CD4-positive, CD25-positive, alpha-beta regulatory T cell (primary cell): Measurements from ENCODE around the gene HMGA1. TPM values are rescaled to one million over a fixed set of nuclear protein-coding genes. Genes with fewer than 3 reads are reported as not detected.

Source experiments
- ATAC-seq, 2 donors: fragments of 150-1000 bp; cut with Tn5 transposase; one replicate each; pipeline ENCODE4 v1.10.0; 2021; ENCODE audit warnings: low read depth in 2 of 2, moderate number of reproducible peaks in 2 of 2, moderate library complexity in 1 of 2
- DNase-seq, 3 donors: peaks; one replicate each; pipeline versions ENCODE4 v3.0.0 to v3.0.0-alpha.2; 2012 to 2022; ENCODE audit warnings: mixed read lengths in 1 of 3
- H3K27ac ChIP-seq: one replicate; pipeline ENCODE4 v1.7.0; 2013; ENCODE audit warnings: mild to moderate bottlenecking, low read length; ENCODE audit not compliant: insufficient read depth, poor library complexity, severe bottlenecking
- H3K27me3 ChIP-seq: one replicate; pipeline ENCODE4 v1.7.0; 2013; ENCODE audit warnings: low read length; ENCODE audit not compliant: control insufficient read depth, insufficient read depth
- H3K36me3 ChIP-seq: one replicate; pipeline ENCODE4 v1.7.0; 2013; ENCODE audit warnings: mild to moderate bottlenecking, low read length, moderate library complexity; ENCODE audit not compliant: control insufficient read depth, insufficient read depth
- H3K4me1 ChIP-seq: 2 replicates; pipeline ENCODE4 v1.7.0; 2013; ENCODE audit warnings: mild to moderate bottlenecking, low read length; ENCODE audit not compliant: insufficient read depth, control insufficient read depth, poor library complexity, severe bottlenecking
- H3K4me3 ChIP-seq: one replicate; pipeline ENCODE4 v1.7.0; 2013; ENCODE audit warnings: low read depth, mild to moderate bottlenecking, low read length, moderate library complexity
- H3K9me3 ChIP-seq, 2 experiments: 1 replicate in 1 of 2; 2 replicates in 1 of 2; pipeline ENCODE4 v1.7.0; 2013; ENCODE audit warnings: low read length in 2 of 2, mild to moderate bottlenecking in 1 of 2, moderate library complexity in 1 of 2; ENCODE audit not compliant: control insufficient read depth in 2 of 2
- H3K27ac Mint-ChIP-seq, 3 donors: one replicate each; pipeline ENCODE4 v1.8.0; 2020 to 2022; ENCODE audit warnings: mild to moderate bottlenecking in 3 of 3, mixed read lengths in 3 of 3, moderate library complexity in 2 of 3
- H3K27me3 Mint-ChIP-seq: one replicate; pipeline ENCODE4 v1.8.0; 2022; ENCODE audit warnings: mild to moderate bottlenecking, mixed read lengths
- H3K36me3 Mint-ChIP-seq: one replicate; pipeline ENCODE4 v1.8.0; 2020; ENCODE audit warnings: mixed read lengths
- H3K4me1 Mint-ChIP-seq, 4 donors: one replicate each; pipeline ENCODE4 v1.8.0; 2020 to 2022; ENCODE audit warnings: mixed read lengths in 4 of 4, mild to moderate bottlenecking in 1 of 4
- H3K4me3 Mint-ChIP-seq, 4 donors: one replicate each; pipeline ENCODE4 v1.8.0; 2020 to 2022; ENCODE audit warnings: mild to moderate bottlenecking in 4 of 4, mixed read lengths in 4 of 4, moderate library complexity in 3 of 4
- H3K9me3 Mint-ChIP-seq, 7 donors: one replicate each; pipeline ENCODE4 v1.8.0; 2020 to 2022; ENCODE audit warnings: mixed read lengths in 7 of 7, mild to moderate bottlenecking in 3 of 7, moderate library complexity in 2 of 7
- polyA plus RNA-seq, 4 donors: library from polyadenylated mRNA; unstranded; fragments of 300-500 nt; fragmentation: Illumina TruSeq; gene quantifications; one replicate each; pipeline ENCODE4 v1.2.3, GENCODE V29; 2021
- total RNA-seq: library from RNA; stranded (reverse); gene quantifications from one replicate; pipeline ENCODE4 v1.2.3, GENCODE V29; 2022

HMGA1 gene
- total and polyA plus RNA-seq, 5 donors from 2014 or later: 31.6 to 87.2 (median 35.5) TPM

GRCh38 chr6:34285448-34286164 is 48.9 kb downstream of the HMGA1 start:
- H3K36me3 Mint-ChIP-seq: peaks cover 34% of the 10 kb centered on the region
- H3K4me1 Mint-ChIP-seq: peaks cover 0 to 13% (median 6%) of the 10 kb centered on the region in 4 donors
- Histone ChIP-seq H3K9me3 (no peaks in the 10 kb centered on the region), H3K4me3 (no peak overlapping the region), H3K36me3 (peaks cover 15% of the 10 kb centered on the region), H3K27ac (no peak overlapping the region), H3K27me3 (no peaks in the 10 kb centered on the region), H3K4me1 (no peaks in the 10 kb centered on the region)
- H3K27ac Mint-ChIP-seq: peak overlapping the region in 1 of 3 donors; percentile 71
- H3K4me3 Mint-ChIP-seq: no peak overlapping the region
- ATAC-seq: no peak
- DNase-seq: no peak
- H3K9me3 Mint-ChIP-seq: peaks cover 0 to 1% (median 0%) of the 10 kb centered on the region in 7 donors
- no peaks in the 10 kb centered on the region for H3K27me3 Mint-ChIP-seq

GRCh38 chr6:34288581-34288980 is 51.9 kb downstream of the HMGA1 start:
- DNase-seq: peak in 1 of 3 donors; percentile 44
- H3K27ac ChIP-seq: no peak overlapping the region
- H3K4me3 ChIP-seq: no peak overlapping the region
- Mint-ChIP-seq H3K9me3 (no peaks in the 10 kb centered on the region), H3K4me3 (no peak overlapping the region), H3K4me1 (peaks cover 0 to 13% (median 5%) of the 10 kb centered on the region in 4 donors), H3K36me3 (peaks cover 44% of the 10 kb centered on the region), H3K27me3 (no peaks in the 10 kb centered on the region), H3K27ac (peak overlapping the region in 2 of 3 donors; percentile 20 to 49)
- H3K9me3 ChIP-seq: no peaks in the 10 kb centered on the region
- no peak for ATAC-seq
- H3K4me1 ChIP-seq: no peaks in the 10 kb centered on the region
- H3K27me3 ChIP-seq: no peaks in the 10 kb centered on the region
- peaks cover 33% of the 10 kb centered on the region for H3K36me3 ChIP-seq

GRCh38 chr6:34289137-34289536 is 52.5 kb downstream of the HMGA1 start:
- ATAC-seq (no peak), DNase-seq (no peak)
- Histone ChIP-seq H3K36me3 (peaks cover 34% of the 10 kb centered on the region), H3K4me3 (no peak overlapping the region), H3K27ac (no peak overlapping the region), H3K27me3 (no peaks in the 10 kb centered on the region), H3K4me1 (no peaks in the 10 kb centered on the region), H3K9me3 (no peaks in the 10 kb centered on the region)
- peak overlapping the region in 2 of 3 donors; percentile 49 to 62 for H3K27ac Mint-ChIP-seq
- no peaks in the 10 kb centered on the region for H3K9me3 Mint-ChIP-seq
- H3K4me1 Mint-ChIP-seq: peaks cover 0 to 13% (median 5%) of the 10 kb centered on the region in 4 donors
- H3K4me3 Mint-ChIP-seq: no peak overlapping the region
- peaks cover 44% of the 10 kb centered on the region for H3K36me3 Mint-ChIP-seq
- H3K27me3 Mint-ChIP-seq: no peaks in the 10 kb centered on the region

- no peaks in the 10 kb centered on the region for H3K9me3 Mint-ChIP-seq
- peaks cover 9 to 26% (median 20%) of the 10 kb centered on the region in 4 donors for H3K4me1 Mint-ChIP-seq
- peaks cover 40% of the 10 kb centered on the region for H3K36me3 ChIP-seq
- H3K36me3 Mint-ChIP-seq: peaks cover 32% of the 10 kb centered on the region
- H3K27me3 Mint-ChIP-seq: no peaks in the 10 kb centered on the region
- no peak overlapping the region for H3K4me3 ChIP-seq
- no peaks in the 10 kb centered on the region for H3K27me3 ChIP-seq
- no peak overlapping the region for H3K27ac ChIP-seq
- DNase-seq: no peak
- no peak overlapping the region for H3K4me3 Mint-ChIP-seq
- no peaks in the 10 kb centered on the region for H3K4me1 ChIP-seq
- no peaks in the 10 kb centered on the region for H3K9me3 ChIP-seq
- ATAC-seq: no peak
- peak overlapping the region in 1 of 3 donors; percentile 83 for H3K27ac Mint-ChIP-seq
Measured at GRCh38 chr6:34292954-34293353, 56.3 kb downstream of the HMGA1 start.

- Histone ChIP-seq H3K27me3 (no peaks in the 10 kb centered on the region), H3K4me1 (no peaks in the 10 kb centered on the region), H3K27ac (no peak overlapping the region), H3K9me3 (no peaks in the 10 kb centered on the region), H3K4me3 (no peak overlapping the region), H3K36me3 (peaks cover 29% of the 10 kb centered on the region)
- peaks cover 27% of the 10 kb centered on the region for H3K36me3 Mint-ChIP-seq
- no peak overlapping the region for H3K4me3 Mint-ChIP-seq
- DNase-seq (peak in 1 of 3 donors; percentile 73), ATAC-seq (peak; percentile 55 to 72)
- H3K27me3 Mint-ChIP-seq: no peaks in the 10 kb centered on the region
- peaks cover 9 to 22% (median 14%) of the 10 kb centered on the region in 4 donors for H3K4me1 Mint-ChIP-seq
- H3K9me3 Mint-ChIP-seq: no peaks in the 10 kb centered on the region
- peak overlapping the region; percentile 21 to 74 (median 56) for H3K27ac Mint-ChIP-seq
Measured at GRCh38 chr6:34295721-34296120, 59.0 kb downstream of the HMGA1 start.

Other genes starting within 250 kb of the HMGA1 start
- gene GRM4, start 90.8 kb upstream of the HMGA1 start, total RNA-seq: not detected
- gene GRM4, start 90.8 kb upstream of the HMGA1 start, polyA plus RNA-seq: not detected
- 29.2 TPM for gene SMIM29, start 12.1 kb downstream of the HMGA1 start, total RNA-seq
- 10 to 100 TPM; 47.7 to 82.3 (median 60.7) TPM for gene SMIM29, start 12.1 kb downstream of the HMGA1 start, polyA plus RNA-seq
- 22.4 TPM for gene NUDT3, start 155.8 kb downstream of the HMGA1 start, total RNA-seq
- 10 to 100 TPM in 1 of 4 donors, 1 to 10 TPM in 3; 8.5 to 10.1 (median 9.8) TPM for gene NUDT3, start 155.8 kb downstream of the HMGA1 start, polyA plus RNA-seq
- gene RPS10, start 189.2 kb downstream of the HMGA1 start, total RNA-seq: 1,546 TPM
- 1,000 to 10,000 TPM; 1,432 to 2,034 (median 1,717) TPM for gene RPS10, start 189.2 kb downstream of the HMGA1 start, polyA plus RNA-seq
- 1.7 TPM for gene PACSIN1, start 229.2 kb downstream of the HMGA1 start, total RNA-seq
- under 1 TPM; 0.14 to 0.81 (median 0.27) TPM for gene PACSIN1, start 229.2 kb downstream of the HMGA1 start, polyA plus RNA-seq